MV-4-11 (cell line): ENCODE results near the gene STYXL2.

Experiments used
- DNase-seq: peaks from one replicate; lab custom pipeline; 2025; lab: John Stamatoyannopoulos, UW

STYXL2 gene

DNA sequence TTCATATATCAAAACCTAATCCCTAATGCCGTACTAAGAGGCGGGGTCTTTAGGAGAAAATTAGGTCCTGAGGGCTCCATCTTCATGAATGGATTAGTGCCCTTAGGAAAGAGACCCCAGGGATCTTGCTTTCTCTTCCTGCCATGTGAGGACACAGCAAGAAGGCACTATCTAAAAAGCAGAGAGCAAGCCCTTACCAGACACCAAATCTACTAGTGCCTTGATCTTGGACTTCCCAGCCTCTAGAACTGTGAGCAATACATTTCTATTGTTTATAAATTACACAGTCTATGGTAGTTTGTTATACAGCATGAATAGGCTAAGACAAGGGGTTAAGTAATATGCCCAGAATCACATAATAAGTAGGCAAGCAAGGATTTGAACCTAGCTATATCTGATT is 42.9 kb downstream of the STYXL2 start:
- no peak for DNase-seq

- no peak for DNase-seq
Observed at GRCh38 chr1:167137332-167137781, 43.5 kb downstream of the STYXL2 start.

- no peak for DNase-seq
Observed at GRCh38 chr1:167137793-167138510, 44.1 kb downstream of the STYXL2 start.

- no peak for DNase-seq
Observed at GRCh38 chr1:167138703-167139102, 44.8 kb downstream of the STYXL2 start.

GRCh38 chr1:167141963-167142362 is 48.1 kb downstream of the STYXL2 start:
- no peak for DNase-seq
